MM.1S (cell line): ENCODE data around the gene ACOT13.
"Not testable (repeated sequence)": the region's sequence is repeated elsewhere in the genome, so short reads cannot be mapped to it uniquely, and the experiment has no call there.

Experiments
- DNase-seq: peaks from one replicate; pipeline ENCODE4 v3.0.0-alpha.2; 2015
- H2AFZ ChIP-seq: fragments of 300-600 bp; sonication (generic); 2 replicates; pipeline ENCODE4 v1.6.0; 2016; ENCODE audit warnings: antibody characterized with exemption, low read length
- H3F3A ChIP-seq: fragments of 300-600 bp; sonication (generic); 2 replicates; pipeline ENCODE4 v1.6.1; 2016; ENCODE audit warnings: mild to moderate bottlenecking, antibody characterized with exemption, low read length, moderate library complexity, mixed read lengths; ENCODE audit not compliant: insufficient read depth
- H3K27ac ChIP-seq: fragments of 300-600 bp; sonication (generic); 2 replicates; pipeline ENCODE4 v1.5.1; 2016; ENCODE audit warnings: mild to moderate bottlenecking, low read length
- H3K27me3 ChIP-seq: fragments of 300-600 bp; sonication (generic); replicated peaks from 2 replicates; pipeline ENCODE4 v1.6.0; 2016; ENCODE audit warnings: low read length; ENCODE audit not compliant: insufficient read depth
- H3K36me3 ChIP-seq: fragments of 300-600 bp; sonication (generic); replicated peaks from 2 replicates; pipeline ENCODE4 v1.6.1; 2016; ENCODE audit warnings: mild to moderate bottlenecking, low read length, mixed read lengths; ENCODE audit not compliant: insufficient read depth
- H3K4me1 ChIP-seq: fragments of 300-600 bp; sonication (generic); 2 replicates; pipeline ENCODE4 v1.6.1; 2016; ENCODE audit warnings: low read length, mixed read lengths
- H3K4me2 ChIP-seq: fragments of 300-600 bp; sonication (generic); 2 replicates; pipeline ENCODE4 v1.6.0; 2016; ENCODE audit warnings: low read depth, low read length
- H3K4me3 ChIP-seq: fragments of 300-600 bp; sonication (generic); 2 replicates; pipeline ENCODE4 v1.5.1; 2016; ENCODE audit warnings: low read length, mixed read lengths
- H3K79me2 ChIP-seq: fragments of 300-600 bp; sonication (generic); 2 replicates; pipeline ENCODE4 v1.6.1; 2016; ENCODE audit warnings: mixed run types, low read length, mixed read lengths
- H3K9ac ChIP-seq: fragments of 300-600 bp; sonication (generic); 2 replicates; pipeline ENCODE4 v1.6.1; 2016; ENCODE audit warnings: low read length, mixed read lengths
- H3K9me2 ChIP-seq: fragments of 300-600 bp; sonication (generic); replicated peaks from 2 replicates; pipeline ENCODE4 v1.6.1; 2016; ENCODE audit warnings: mild to moderate bottlenecking, low read length, mixed read lengths; ENCODE audit not compliant: insufficient read depth
- H3K9me3 ChIP-seq: fragments of 300-600 bp; sonication (generic); replicated peaks from 2 replicates; pipeline ENCODE4 v1.6.1; 2016; ENCODE audit warnings: mild to moderate bottlenecking, low read length, mixed read lengths; ENCODE audit not compliant: insufficient read depth
- H4K20me1 ChIP-seq: fragments of 300-600 bp; sonication (generic); 2 replicates; pipeline ENCODE4 v1.6.1; 2016; ENCODE audit warnings: mild to moderate bottlenecking, low read length, moderate library complexity, mixed read lengths; ENCODE audit not compliant: insufficient read depth
- CTCF ChIP-seq: fragments of 300-600 bp; sonication (generic); IDR thresholded peaks from 2 replicates; pipeline ENCODE4 v1.5.1; 2016; ENCODE audit warnings: antibody characterized with exemption, low read length, mixed read lengths
- EZH2 ChIP-seq: fragments of 300-600 bp; sonication (generic); optimal IDR thresholded peaks from 2 replicates; pipeline ENCODE3; 2017; ENCODE audit warnings: low read depth, mild to moderate bottlenecking, antibody characterized with exemption, low read length, mixed read lengths
- EZH2phosphoT487 ChIP-seq: fragments of 300-600 bp; sonication (generic); IDR thresholded peaks from 2 replicates; pipeline ENCODE4 v1.6.1; 2018; ENCODE audit warnings: antibody characterized with exemption, low read length

The ACOT13 gene

GRCh38 chr6:24734166-24734565 lies 67.3 kb downstream of the ACOT13 start:
- H3K4me3 ChIP-seq = no peak overlapping the region
- no peaks in the 10 kb centered on the region for H3K27me3 ChIP-seq
- no peaks in the 10 kb centered on the region for H3K36me3 ChIP-seq
- no peaks in the 10 kb centered on the region for H3K9me2 ChIP-seq
- no peaks in the 10 kb centered on the region for H3F3A ChIP-seq
- H3K4me1 ChIP-seq = no peaks in the 10 kb centered on the region
- H2AFZ ChIP-seq = no peak overlapping the region
- no peak overlapping the region for H3K27ac ChIP-seq
- TF ChIP-seq EZH2phosphoT487 (no peak), EZH2 (no peak), CTCF (no peak)
- no peak overlapping the region for H3K9ac ChIP-seq
- H3K9me3 ChIP-seq = no peaks in the 10 kb centered on the region
- H4K20me1 ChIP-seq = no peaks in the 10 kb centered on the region
- no peak overlapping the region for H3K4me2 ChIP-seq
- no peaks in the 10 kb centered on the region for H3K79me2 ChIP-seq
- no peak for DNase-seq

GRCh38 chr6:24734710-24735109 lies 67.8 kb downstream of the ACOT13 start:
- H3K9ac ChIP-seq, H4K20me1 ChIP-seq, H3K36me3 ChIP-seq, H3K9me3 ChIP-seq, H3F3A ChIP-seq, H3K4me3 ChIP-seq, H3K4me1 ChIP-seq, H3K4me2 ChIP-seq, H2AFZ ChIP-seq, H3K9me2 ChIP-seq, DNase-seq, H3K27me3 ChIP-seq, H3K27ac ChIP-seq, H3K79me2 ChIP-seq: not testable (repeated sequence)

- DNase-seq = no peak
- Histone ChIP-seq H3K9ac (no peak overlapping the region), H3K9me3 (no peaks in the 10 kb centered on the region)
Measured at GRCh38 chr6:24738741-24739140, 71.9 kb downstream of the ACOT13 start.

GRCh38 chr6:24740861-24741260 lies 74.0 kb downstream of the ACOT13 start:
- TF ChIP-seq CTCF (no peak), EZH2phosphoT487 (no peak), EZH2 (no peak)
- Histone ChIP-seq H3K4me3 (no peak overlapping the region), H3F3A (peaks cover 7% of the 10 kb centered on the region; the same call in 1 of the 2 replicates), H3K79me2 (no peaks in the 10 kb centered on the region), H3K27ac (no peak overlapping the region), H3K9me3 (no peaks in the 10 kb centered on the region), H4K20me1 (no peaks in the 10 kb centered on the region), H3K9ac (no peak overlapping the region), H3K36me3 (no peaks in the 10 kb centered on the region), H3K4me2 (no peak overlapping the region), H3K27me3 (no peaks in the 10 kb centered on the region), H2AFZ (no peak overlapping the region), H3K9me2 (no peaks in the 10 kb centered on the region), H3K4me1 (peaks cover 11% of the 10 kb centered on the region)
- DNase-seq = no peak

More at GRCh38 chr6:24738741-24739140, 71.9 kb downstream of the ACOT13 start:
- H3K79me2 ChIP-seq = no peaks in the 10 kb centered on the region
- no peak overlapping the region for H3K27ac ChIP-seq
- no peaks in the 10 kb centered on the region for H3K9me2 ChIP-seq
- no peak overlapping the region for H3K4me2 ChIP-seq
- no peaks in the 10 kb centered on the region for H3K36me3 ChIP-seq
- peaks cover 10% of the 10 kb centered on the region for H3K4me1 ChIP-seq
- no peak overlapping the region for H2AFZ ChIP-seq
- no peak for TF ChIP-seq CTCF
- no peak for TF ChIP-seq EZH2phosphoT487
- no peak for TF ChIP-seq EZH2
- H3F3A ChIP-seq = peaks cover 7% of the 10 kb centered on the region; the same call in 1 of the 2 replicates
- no peak overlapping the region for H3K4me3 ChIP-seq
- H4K20me1 ChIP-seq = no peaks in the 10 kb centered on the region
- H3K27me3 ChIP-seq = no peaks in the 10 kb centered on the region
